Measurements from ENCODE around the gene IVNS1ABP.

DNA sequence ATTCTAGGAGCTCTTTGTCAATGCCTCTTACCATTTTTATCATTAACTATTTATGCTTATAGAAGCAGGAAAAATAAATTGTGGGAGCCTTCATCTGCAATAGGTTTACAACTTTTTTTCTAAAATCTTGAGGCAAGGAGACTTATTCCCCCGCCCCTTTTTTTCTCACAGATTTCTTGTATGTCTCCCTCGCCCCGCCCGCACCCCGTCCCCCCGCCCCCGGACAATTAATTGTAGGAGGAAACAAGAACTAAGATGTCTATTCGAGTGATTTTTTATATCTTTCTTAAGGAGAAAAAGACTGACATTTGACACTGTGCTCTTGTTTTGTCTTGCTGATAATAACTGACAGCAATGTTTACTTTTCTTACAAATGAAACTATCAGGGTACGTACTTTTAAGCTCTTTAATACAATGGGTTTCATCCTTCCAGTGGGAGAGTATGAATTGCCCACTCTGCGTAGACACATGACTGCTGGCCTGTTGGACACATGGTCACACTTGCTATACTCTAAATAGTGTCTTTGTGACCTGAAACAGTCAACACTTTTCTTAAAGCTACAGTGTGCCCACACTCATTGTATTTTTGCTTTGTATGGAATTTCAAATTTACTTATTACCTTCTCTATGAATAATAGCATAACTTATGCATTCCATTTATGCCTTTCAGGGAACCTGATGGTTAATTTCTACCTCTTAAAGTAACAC, 1.5 kb upstream of the IVNS1ABP start:
- TF ChIP-seq, protein P1, sequence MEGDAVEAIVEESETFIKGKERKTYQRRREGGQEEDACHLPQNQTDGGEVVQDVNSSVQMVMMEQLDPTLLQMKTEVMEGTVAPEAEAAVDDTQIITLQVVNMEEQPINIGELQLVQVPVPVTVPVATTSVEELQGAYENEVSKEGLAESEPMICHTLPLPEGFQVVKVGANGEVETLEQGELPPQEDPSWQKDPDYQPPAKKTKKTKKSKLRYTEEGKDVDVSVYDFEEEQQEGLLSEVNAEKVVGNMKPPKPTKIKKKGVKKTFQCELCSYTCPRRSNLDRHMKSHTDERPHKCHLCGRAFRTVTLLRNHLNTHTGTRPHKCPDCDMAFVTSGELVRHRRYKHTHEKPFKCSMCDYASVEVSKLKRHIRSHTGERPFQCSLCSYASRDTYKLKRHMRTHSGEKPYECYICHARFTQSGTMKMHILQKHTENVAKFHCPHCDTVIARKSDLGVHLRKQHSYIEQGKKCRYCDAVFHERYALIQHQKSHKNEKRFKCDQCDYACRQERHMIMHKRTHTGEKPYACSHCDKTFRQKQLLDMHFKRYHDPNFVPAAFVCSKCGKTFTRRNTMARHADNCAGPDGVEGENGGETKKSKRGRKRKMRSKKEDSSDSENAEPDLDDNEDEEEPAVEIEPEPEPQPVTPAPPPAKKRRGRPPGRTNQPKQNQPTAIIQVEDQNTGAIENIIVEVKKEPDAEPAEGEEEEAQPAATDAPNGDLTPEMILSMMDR (IDR thresholded peaks at IDR 0.05; ENCODE audit: low read depth, low read length, poor library complexity, severe bottlenecking), result no peak
- no peak for TF ChIP-seq EZH2phosphoT487 (IDR thresholded peaks at IDR 0.05; ENCODE audit: borderline replicate concordance, low read length)
